NCI-H2081 treated with DMSO at 0.1 percent for 48 hours (cell line): ENCODE results near the gene PLA1A.
"Not testable (repeated sequence)": the region's sequence is repeated elsewhere in the genome, so short reads cannot be mapped to it uniquely, and the experiment has no call there.

ENCODE experiments used
- DNase-seq: peaks from one replicate; lab custom pipeline; 2025; lab: John Stamatoyannopoulos, UW

PLA1A gene

DNA sequence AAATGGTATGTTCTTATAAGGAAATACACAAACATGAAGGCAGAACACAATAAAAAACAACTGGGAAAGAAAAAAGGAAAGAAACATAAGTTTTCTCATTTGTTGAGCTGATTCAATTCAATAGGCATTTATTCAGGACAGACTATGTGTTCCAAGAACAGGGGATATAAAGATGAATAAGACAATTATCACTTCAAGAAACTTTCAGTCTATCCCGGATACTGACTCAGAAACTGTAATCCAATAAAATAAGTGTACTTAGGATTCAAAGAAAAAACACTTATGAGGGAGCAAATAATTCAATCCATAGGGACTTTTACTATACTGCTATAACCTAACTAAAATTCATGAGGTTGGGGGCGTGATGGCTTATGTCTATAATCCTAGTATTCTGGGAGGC, 66.2 kb downstream of the PLA1A start:
- DNase-seq = no peak

DNA sequence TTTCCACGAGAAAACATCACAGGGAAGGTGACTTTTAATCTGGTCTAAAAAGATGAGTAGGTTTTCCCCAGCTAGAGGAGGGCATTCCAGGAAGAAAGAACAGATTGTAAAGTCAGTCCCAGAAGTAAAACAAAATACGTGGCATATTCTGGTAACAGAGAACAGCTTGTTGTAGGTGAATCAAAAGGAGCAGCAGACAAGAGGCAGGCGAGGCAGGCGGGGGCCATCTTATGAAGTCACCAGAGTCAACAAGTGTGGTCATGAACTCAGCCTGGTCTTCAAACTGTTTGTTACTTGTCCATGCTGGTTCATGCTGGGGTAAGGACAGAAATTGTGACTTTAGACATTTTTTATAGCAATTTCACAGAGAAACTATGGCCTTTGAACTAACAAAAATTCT, 66.7 kb downstream of the PLA1A start:
- no peak for DNase-seq

DNA sequence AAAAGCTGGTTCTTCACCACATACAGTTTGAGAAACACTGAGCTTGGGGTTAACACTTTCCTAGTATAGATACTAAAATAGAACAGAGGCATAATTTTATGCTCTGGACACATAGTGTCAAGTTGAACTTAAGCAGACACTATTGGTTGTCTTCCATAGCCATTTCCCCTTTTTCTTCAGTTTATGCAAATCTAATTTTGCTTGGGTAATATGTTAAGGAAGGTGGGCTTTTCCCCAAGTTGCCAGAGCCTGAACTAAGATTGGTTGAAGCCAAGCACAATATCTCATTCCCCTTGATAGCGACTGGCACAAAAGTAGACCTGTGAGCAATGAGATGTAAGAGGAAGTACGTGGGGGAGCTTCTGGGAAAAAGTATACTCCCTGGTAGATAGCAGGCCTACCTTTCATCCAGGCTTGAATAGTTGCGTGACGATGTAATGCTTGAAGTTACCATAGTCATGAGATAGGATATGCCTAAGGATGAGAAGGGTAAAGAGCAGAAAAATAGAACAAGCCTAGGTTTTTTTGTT, 67.2 kb downstream of the PLA1A start:
- no peak for DNase-seq

DNA sequence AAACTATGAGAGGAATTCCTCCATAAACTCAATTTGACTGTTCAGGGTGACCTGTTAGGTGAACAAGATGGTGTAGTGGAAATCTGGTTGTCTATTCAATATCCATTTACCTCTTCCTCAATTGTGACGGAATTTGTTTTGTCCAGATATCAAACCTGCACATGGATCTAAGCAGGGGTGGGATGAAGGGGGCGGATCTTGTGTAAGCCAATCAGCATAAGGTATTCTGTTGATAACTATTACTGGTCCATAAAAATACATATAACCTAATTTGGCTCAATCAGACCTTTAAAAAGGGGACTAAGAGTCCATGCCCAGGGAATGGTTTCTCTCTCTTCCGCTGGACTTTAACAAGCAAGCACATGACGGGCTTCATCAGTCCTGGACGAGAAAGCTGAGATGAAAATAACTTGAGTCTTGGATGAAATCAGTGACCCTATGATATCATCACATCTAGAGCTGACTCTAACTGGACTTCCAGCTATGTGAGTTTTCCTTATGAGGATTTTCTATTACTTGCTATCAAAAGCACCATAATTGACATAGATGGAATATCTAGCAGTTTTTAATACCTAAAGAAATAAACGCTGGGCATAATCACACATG, 68.4 kb downstream of the PLA1A start:
- no peak for DNase-seq

DNA sequence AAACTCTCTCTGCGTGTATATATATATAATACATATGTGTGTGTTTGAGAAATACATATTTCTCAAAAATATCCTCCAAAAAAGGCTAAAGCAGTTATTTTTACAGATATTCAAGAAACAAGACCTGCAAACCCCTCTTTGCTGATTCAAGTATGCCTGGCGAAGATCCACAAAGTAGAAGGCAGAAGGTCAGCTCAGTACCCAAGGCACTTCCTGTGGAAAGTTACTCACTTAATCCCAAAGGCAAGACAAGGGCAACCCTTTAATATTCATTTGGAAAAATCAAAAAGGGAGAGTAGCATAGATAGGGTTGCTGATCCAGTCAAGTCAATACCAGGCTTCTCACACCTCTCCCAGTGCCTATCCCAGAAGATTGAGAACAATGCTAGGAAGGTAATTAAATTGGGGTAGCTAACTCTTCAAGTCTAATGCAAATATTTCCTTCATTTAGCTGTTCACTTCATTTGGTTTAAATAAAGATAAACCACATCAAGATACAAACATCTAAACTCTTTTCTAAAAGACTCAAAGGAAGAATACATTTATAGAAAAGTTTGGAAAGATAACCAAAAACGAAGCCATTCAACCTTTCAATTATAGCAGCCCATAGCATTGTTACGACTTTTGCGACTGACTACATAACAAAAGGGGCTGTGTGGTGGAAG, 72.4 kb downstream of the PLA1A start:
- no peak for DNase-seq

DNA sequence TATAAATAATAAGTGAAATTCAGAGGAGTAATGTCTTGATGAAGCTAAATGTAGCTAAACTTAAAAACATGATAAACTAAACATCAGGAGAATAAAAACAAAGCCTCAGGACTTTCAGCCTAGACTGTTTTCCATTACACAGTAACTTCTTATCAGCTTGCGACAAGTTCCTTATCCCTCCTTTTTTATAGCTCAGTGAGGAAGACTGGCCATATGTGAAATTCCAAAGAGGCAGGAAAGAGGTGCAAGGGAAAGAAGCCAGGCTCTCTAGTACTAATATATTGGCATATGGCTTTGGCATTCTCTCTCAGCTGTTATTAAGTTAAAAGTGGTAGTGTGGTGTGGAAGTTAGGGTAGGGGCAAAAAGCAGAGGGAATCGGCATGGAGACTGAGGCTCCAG, 75.1 kb downstream of the PLA1A start:
- no peak for DNase-seq

DNA sequence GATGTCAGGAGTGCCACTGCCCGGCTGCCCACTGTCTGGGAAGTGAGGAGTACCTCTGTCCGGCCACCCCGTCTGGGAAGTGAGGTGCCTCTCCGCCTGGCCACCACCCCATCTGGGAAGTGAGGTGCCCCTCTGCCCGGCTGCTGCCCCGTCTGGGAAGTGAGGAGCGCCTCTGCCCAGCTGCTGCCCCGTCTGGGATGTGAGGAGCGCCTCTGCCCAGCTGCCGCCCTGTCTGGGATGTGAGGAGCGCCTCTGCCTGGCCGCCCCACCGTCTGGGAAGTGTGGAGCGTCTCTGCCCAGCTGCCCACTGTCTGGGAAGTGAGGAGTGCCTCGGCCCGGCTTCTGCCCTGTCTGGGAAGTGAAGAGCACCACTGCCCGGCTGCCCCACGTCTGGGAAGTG, 76.2 kb downstream of the PLA1A start:
- no peak for DNase-seq

DNA sequence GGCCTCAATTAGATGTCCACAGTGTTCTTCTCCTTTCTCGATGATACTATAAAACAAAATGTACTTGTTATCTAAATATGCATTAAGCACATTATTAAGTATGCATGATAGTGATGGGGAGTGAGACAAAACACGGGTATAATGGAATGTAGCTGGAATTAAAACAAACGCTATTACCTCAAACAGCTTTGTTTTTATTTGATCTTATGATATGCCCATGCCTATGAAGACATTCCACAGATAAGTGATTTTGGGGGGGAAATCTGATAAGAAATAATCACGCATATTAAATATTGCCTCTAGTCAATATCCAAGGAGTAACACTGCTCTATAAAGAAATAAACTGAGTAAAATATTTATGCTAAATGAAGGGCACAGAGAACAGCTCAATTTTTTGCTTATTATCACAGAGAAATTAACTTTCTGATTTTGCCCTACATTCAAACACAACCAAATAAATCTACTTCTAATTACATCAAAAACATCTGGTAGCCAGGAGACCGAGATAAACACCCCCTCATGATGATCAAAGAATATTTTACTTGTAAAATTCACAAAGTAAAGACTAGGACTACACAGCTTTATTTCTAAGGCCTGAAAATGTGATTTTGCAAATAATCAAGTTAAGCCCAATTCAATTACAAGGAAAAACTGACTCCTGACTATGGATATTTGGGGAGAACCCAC, 77.6 kb downstream of the PLA1A start:
- no peak for DNase-seq

DNA sequence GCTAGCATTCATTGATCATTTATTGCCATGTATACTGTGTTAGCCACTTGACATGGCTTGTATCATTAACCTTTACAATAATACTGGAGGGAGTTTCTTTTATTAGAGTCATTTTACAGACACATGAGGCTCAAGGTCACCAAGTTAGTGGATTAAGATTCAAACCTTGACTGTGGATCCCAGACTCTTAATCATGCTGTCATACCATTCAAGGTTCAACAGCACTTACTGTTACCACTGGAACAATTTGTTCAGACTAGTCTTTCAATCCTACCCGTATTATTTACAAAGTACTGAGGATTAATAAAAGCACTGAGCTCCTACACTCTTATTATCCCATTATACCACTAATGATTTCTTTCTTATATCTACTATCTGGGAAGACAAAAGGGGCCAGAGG, 78.3 kb downstream of the PLA1A start:
- no peak for DNase-seq

DNA sequence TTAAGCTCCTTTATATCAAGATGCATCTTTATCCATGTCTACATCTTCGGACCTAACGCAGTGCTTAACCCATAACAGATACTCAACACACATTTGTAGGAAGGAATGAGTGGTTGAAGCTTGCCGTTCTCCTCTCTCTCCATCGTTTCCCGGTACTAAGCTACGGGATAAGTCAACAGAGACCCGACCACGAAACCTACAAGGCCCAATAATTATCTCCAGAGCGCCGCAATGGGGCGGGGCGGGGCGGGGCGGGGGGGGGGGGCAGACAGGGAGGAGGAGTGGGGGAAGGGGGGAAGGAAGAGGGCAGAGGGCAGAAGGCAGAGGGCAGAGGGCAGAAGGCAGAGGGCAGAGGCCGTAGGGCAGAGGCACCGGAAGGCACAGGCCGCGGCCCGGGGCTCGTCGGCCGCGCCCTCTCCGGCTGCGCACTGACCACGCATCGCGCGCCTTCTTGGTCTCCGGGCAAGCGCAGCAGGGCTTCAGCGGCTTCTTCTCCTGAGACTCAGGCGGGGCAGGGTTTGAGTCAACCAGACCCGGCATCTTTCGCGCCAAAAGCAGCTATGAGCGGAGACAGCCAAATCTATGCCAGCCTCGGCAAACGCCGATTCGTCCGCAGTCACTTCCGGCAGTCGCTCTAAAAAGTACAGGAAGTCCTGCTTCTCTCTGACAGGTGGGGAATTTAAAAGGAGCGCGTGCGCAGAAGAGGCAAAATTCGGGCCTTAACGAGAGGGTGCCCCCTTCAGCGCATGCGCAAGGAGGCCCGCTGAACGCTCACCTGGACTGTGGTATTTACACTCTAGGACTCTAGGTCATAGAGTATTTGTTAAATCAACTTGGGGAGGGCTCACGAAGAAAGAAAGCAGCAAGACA, 79.3 kb downstream of the PLA1A start, which contains the start of gene COX17:
COX17 (minus strand) TSS at position 636 of the 870 bp plus-strand sequence; CDS start at position 540, 96 bp downstream.
- DNase-seq = peak; percentile 92

DNA sequence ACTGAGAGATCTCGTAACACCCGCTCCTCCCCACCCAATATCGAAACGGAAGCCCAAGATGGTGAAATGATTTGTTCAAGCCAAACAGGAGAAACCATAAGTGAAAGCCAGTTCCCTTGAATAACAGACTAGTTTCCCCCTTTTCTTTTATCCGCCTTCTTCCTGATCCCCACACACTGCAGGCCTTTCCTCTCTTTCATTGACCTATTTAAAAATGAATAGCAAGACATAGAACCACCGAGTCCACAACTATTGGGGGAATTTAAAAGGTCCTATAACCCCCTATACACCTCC, 79.9 kb downstream of the PLA1A start:
- DNase-seq = no peak

DNA sequence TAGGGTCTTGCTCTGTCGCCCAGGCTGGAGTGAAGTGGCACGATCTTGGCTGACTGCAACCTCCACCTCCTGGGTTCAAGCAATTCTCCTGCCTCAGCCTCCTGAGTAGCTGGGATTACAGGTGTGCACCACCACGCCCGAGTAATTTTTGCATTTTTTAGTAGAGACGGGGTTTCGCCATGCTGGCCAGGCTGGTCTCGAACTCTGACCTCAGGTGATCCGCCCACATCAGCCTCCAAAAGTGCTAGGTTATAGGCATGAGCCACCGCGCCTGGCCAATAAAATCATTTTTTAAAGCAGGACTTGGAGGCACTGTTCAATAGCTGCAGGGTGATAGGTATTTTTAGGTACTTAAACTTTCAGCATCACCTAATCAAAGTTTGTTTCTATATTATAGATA, 80.5 kb downstream of the PLA1A start:
- DNase-seq = not testable (repeated sequence)
